GM23338 (cell line): ENCODE data around the gene GPR26. TPM values are rescaled to one million over a fixed set of nuclear protein-coding genes. Genes with fewer than 3 reads are reported as not detected.

Experiments used
- ATAC-seq: fragments of 200-7000 bp; cut with Tn5 transposase; 3 replicates; pipeline ENCODE4 v1.9.1; 2020
- DNase-seq: peaks from one replicate; pipeline ENCODE4 v3.0.0-alpha.2; 2015; ENCODE audit warnings: low spot score
- H2AFZ ChIP-seq: fragments of 200-600 bp; sonication (generic); 2 replicates; pipeline ENCODE4 v1.8.0; 2016; ENCODE audit warnings: antibody characterized with exemption, mild to moderate bottlenecking, moderate library complexity
- H3F3A ChIP-seq: fragments of 200-600 bp; sonication (generic); replicated peaks from 2 replicates; pipeline ENCODE4 v1.8.0; 2017; ENCODE audit warnings: antibody characterized with exemption, mixed run types, low read depth
- H3K27ac ChIP-seq: fragments of 200-600 bp; sonication (generic); 2 replicates; pipeline ENCODE4 v1.6.1; 2016; ENCODE audit warnings: low read depth
- H3K27me3 ChIP-seq: fragments of 200-600 bp; sonication (generic); 2 replicates; pipeline ENCODE4 v1.8.0; 2016; ENCODE audit warnings: mild to moderate bottlenecking, mixed run types, moderate library complexity; ENCODE audit not compliant: insufficient read depth
- H3K36me3 ChIP-seq: fragments of 200-600 bp; sonication (generic); 2 replicates; pipeline ENCODE4 v1.8.0; 2016; ENCODE audit warnings: mild to moderate bottlenecking; ENCODE audit not compliant: insufficient read depth
- H3K4me1 ChIP-seq: fragments of 200-600 bp; sonication (generic); 2 replicates; pipeline ENCODE4 v1.8.0; 2016; ENCODE audit warnings: mild to moderate bottlenecking, moderate library complexity; ENCODE audit not compliant: insufficient read depth
- H3K4me2 ChIP-seq: fragments of 200-600 bp; sonication (generic); 2 replicates; pipeline ENCODE4 v1.7.1; 2017; ENCODE audit warnings: mixed run types
- H3K4me3 ChIP-seq: fragments of 200-600 bp; sonication (generic); 2 replicates; pipeline ENCODE4 v1.6.1; 2016; ENCODE audit warnings: mixed run types
- H3K79me2 ChIP-seq: fragments of 200-600 bp; sonication (generic); replicated peaks from 2 replicates; pipeline ENCODE4 v1.8.0; 2017; ENCODE audit warnings: mild to moderate bottlenecking; ENCODE audit not compliant: insufficient read depth
- H3K9me2 ChIP-seq: fragments of 200-600 bp; sonication (generic); 2 replicates; pipeline ENCODE4 v1.8.0; 2017; ENCODE audit not compliant: insufficient read depth
- H4K20me1 ChIP-seq: fragments of 200-600 bp; sonication (generic); replicated peaks from 2 replicates; pipeline ENCODE4 v1.8.0; 2017; ENCODE audit warnings: mild to moderate bottlenecking; ENCODE audit not compliant: insufficient read depth
- H3K27ac Mint-ChIP-seq: 2 replicates; pipeline ENCODE4 v1.8.0; 2020; ENCODE audit warnings: inconsistent platforms, mild to moderate bottlenecking, moderate library complexity, mixed read lengths
- H3K27me3 Mint-ChIP-seq: 3 replicates; pipeline ENCODE4 v1.8.0; 2022; ENCODE audit warnings: low read depth, mild to moderate bottlenecking, moderate library complexity, mixed read lengths, inconsistent platforms; ENCODE audit not compliant: insufficient read depth, poor library complexity
- H3K36me3 Mint-ChIP-seq: 3 replicates; pipeline ENCODE4 v1.8.0; 2021; ENCODE audit warnings: low read depth, mild to moderate bottlenecking, inconsistent platforms, moderate library complexity, mixed read lengths
- H3K4me1 Mint-ChIP-seq: 3 replicates; pipeline ENCODE4 v1.8.0; 2020; ENCODE audit warnings: mild to moderate bottlenecking, inconsistent platforms, mixed read lengths
- H3K4me3 Mint-ChIP-seq: 3 replicates; pipeline ENCODE4 v1.8.0; 2021; ENCODE audit warnings: moderate library complexity, mild to moderate bottlenecking, inconsistent platforms, mixed read lengths
- H3K9me3 Mint-ChIP-seq: 3 replicates; pipeline ENCODE4 v1.8.0; 2020; ENCODE audit warnings: moderate library complexity, mild to moderate bottlenecking, inconsistent platforms, mixed read lengths
- CREB1 ChIP-seq: fragments of 250-450 bp; sonication (Bioruptor Pico); IDR thresholded peaks from 2 replicates; pipeline ENCODE4 v1.5.0; 2020; ENCODE audit warnings: low read depth, mild to moderate bottlenecking, moderate library complexity
- CTCF ChIP-seq, 2 experiments: fragments of 200-600 bp in 1 of 2; sonication (generic) in 1 of 2; conservative IDR thresholded peaks; 2 replicates each; pipeline versions ENCODE4 v1.5.1 to v1.6.1; 2016 to 2017; ENCODE audit warnings: antibody characterized with exemption in 2 of 2, low read depth in 2 of 2, mild to moderate bottlenecking in 2 of 2, moderate library complexity in 1 of 2
- EZH2 ChIP-seq: fragments of 200-600 bp; sonication (generic); IDR thresholded peaks from one replicate; pipeline ENCODE4 v1.8.0; 2017; ENCODE audit warnings: antibody characterized with exemption, mild to moderate bottlenecking, low read depth; ENCODE audit not compliant: unreplicated experiment
- EZH2phosphoT487 ChIP-seq: fragments of 200-600 bp; sonication (generic); IDR thresholded peaks from one replicate; pipeline ENCODE4 v1.8.1; 2018; ENCODE audit warnings: antibody characterized with exemption; ENCODE audit not compliant: unreplicated experiment
- JUNB ChIP-seq: IDR thresholded peaks from one replicate; pipeline ENCODE4 v1.6.1; 2016; ENCODE audit warnings: antibody characterized with exemption; ENCODE audit not compliant: unreplicated experiment
- NANOG ChIP-seq: IDR thresholded peaks from 2 replicates; pipeline ENCODE4 v1.6.1; 2016; ENCODE audit warnings: antibody characterized with exemption, borderline replicate concordance
- POLR2AphosphoS5 ChIP-seq: IDR thresholded peaks from 2 replicates; pipeline ENCODE4 v1.6.1; 2016; ENCODE audit warnings: antibody characterized with exemption, low read depth
- REST ChIP-seq: IDR thresholded peaks from one replicate; pipeline ENCODE4 v1.6.1; 2018; ENCODE audit warnings: antibody characterized with exemption; ENCODE audit not compliant: unreplicated experiment
- STAT1 ChIP-seq: IDR thresholded peaks from one replicate; pipeline ENCODE4 v1.6.1; 2016; ENCODE audit warnings: antibody characterized with exemption; ENCODE audit not compliant: unreplicated experiment
- ZNF114 ChIP-seq: fragments of 250-450 bp; sonication (Bioruptor Pico); IDR thresholded peaks from 2 replicates; pipeline ENCODE4 v1.5.0; 2020; ENCODE audit warnings: mild to moderate bottlenecking, moderate library complexity
- ZNF331 ChIP-seq: fragments of 250-450 bp; sonication (Bioruptor Pico); IDR thresholded peaks from 2 replicates; pipeline ENCODE4 v1.5.0; 2020; ENCODE audit warnings: low read depth, mild to moderate bottlenecking, moderate library complexity
- ZNF462 ChIP-seq: fragments of 250-450 bp; sonication (Bioruptor Pico); IDR thresholded peaks from 2 replicates; pipeline ENCODE4 v1.5.0; 2020; ENCODE audit warnings: mild to moderate bottlenecking, moderate library complexity
- polyA plus RNA-seq: library from polyadenylated mRNA; unstranded; fragments of >200 nt; fragmentation: Nextera tagmentation; extraction: Ambion mirVana; gene quantifications from 2 replicates; pipeline ENCODE4 v1.2.1, GENCODE V29; 2016
- total RNA-seq: library from RNA; depleted of rRNA; stranded (reverse); fragments of >200 nt; shearing (Covaris generic); gene quantifications from 2 replicates; pipeline ENCODE4 v1.2.3, GENCODE V29; 2014
- TF ChIP-seq, protein P1 (sequence below): IDR thresholded peaks from 2 replicates; pipeline ENCODE4 v1.6.1; 2016; ENCODE audit warnings: antibody characterized with exemption

GPR26 gene
- total and polyA plus RNA-seq, 2 experiments from 2014 or later: 0.06 to 0.07 TPM

DNA sequence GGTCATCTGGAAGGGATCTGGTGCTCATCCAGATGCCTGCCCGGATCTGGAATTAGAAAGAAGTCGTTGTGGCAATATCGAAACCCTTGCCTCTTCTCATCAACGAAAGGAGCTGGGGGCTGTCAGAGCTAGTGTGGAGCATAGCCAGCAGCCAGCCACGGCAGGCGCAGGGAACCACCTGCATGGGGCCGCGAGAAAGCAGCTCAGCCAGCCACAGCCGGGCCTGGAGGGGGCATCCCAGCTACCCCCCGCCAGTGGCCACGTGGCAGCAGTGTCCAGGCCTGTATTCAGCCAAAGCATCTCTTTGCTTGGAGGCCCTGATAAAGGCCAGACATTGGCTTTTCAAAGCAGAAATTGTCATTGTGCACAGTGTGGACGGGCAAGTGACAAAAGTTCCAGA lies 19.1 kb downstream of the GPR26 start:
- Histone ChIP-seq H3K79me2 (no peaks in the 10 kb centered on the region), H2AFZ (no peak overlapping the region), H3K4me1 (no peaks in the 10 kb centered on the region), H4K20me1 (no peaks in the 10 kb centered on the region), H3K36me3 (no peaks in the 10 kb centered on the region), H3K4me3 (no peak overlapping the region), H3K27ac (no peak overlapping the region), H3F3A (no peaks in the 10 kb centered on the region), H3K27me3 (no peaks in the 10 kb centered on the region), H3K4me2 (no peak overlapping the region), H3K9me2 (no peaks in the 10 kb centered on the region)
- Mint-ChIP-seq H3K27ac (no peak overlapping the region), H3K27me3 (no peaks in the 10 kb centered on the region), H3K4me3 (no peak overlapping the region), H3K4me1 (no peaks in the 10 kb centered on the region), H3K9me3 (no peaks in the 10 kb centered on the region), H3K36me3 (no peaks in the 10 kb centered on the region)
- no peak for DNase-seq
- TF ChIP-seq EZH2phosphoT487 (no peak), REST (no peak), JUNB (no peak), EZH2 (no peak), STAT1 (no peak), ZNF462 (CRISPR knock-in tag) (no peak), CTCF (conservative IDR thresholded peaks at IDR 0.05; ENCODE audit: low read depth in 2 of 2) (no peak), NANOG (no peak), CREB1 (CRISPR knock-in tag) (no peak), ZNF114 (CRISPR knock-in tag) (no peak), POLR2AphosphoS5 (no peak), ZNF331 (CRISPR knock-in tag) (no peak)
- TF ChIP-seq, protein P1, sequence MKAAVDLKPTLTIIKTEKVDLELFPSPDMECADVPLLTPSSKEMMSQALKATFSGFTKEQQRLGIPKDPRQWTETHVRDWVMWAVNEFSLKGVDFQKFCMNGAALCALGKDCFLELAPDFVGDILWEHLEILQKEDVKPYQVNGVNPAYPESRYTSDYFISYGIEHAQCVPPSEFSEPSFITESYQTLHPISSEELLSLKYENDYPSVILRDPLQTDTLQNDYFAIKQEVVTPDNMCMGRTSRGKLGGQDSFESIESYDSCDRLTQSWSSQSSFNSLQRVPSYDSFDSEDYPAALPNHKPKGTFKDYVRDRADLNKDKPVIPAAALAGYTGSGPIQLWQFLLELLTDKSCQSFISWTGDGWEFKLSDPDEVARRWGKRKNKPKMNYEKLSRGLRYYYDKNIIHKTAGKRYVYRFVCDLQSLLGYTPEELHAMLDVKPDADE: no peak
- no peak for ATAC-seq
